ENCODE measurements around the gene ROM1. TPM values are rescaled to one million over a fixed set of nuclear protein-coding genes. Genes with fewer than 3 reads are reported as not detected.

The ROM1 gene
- total and polyA plus RNA-seq, 2 experiments from 2014 or later = 0.24 to 0.65 TPM

DNA sequence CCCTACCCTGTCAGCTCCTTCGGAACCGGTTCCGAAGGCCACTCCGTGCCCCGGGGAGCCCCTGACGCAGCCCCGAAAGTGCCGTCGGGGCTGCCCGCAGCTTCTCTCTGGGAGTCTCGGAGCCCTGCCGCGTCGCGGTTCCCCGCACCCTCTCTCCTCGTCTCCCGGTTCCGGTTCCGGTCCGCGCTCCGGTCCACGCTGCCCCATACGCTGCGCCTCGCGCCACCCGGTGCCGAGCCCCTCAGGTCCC lies 12.0 kb upstream of the ROM1 start:
- Mint-ChIP-seq H3K36me3 (ENCODE audit: low read depth) (peaks cover 55% of the 10 kb centered on the region), H3K9me3 (no peaks in the 10 kb centered on the region; the same call in 2 of the 3 replicates), H3K27ac (peak overlapping the region; percentile 27; the same call in 1 of the 2 replicates), H3K4me1 (peaks cover 49% of the 10 kb centered on the region), H3K4me3 (peak overlapping the region; percentile 91), H3K27me3 (ENCODE audit: insufficient read depth, low read depth, poor library complexity) (peaks cover 36% of the 10 kb centered on the region)
- no peak for ATAC-seq
- Histone ChIP-seq H3F3A (replicated peaks; ENCODE audit: low read depth) (peaks cover 28% of the 10 kb centered on the region), H3K4me1 (ENCODE audit: insufficient read depth) (peaks cover 20% of the 10 kb centered on the region; the same call in 1 of the 2 replicates), H3K4me2 (peak overlapping the region; percentile 88), H3K36me3 (ENCODE audit: insufficient read depth) (peaks cover 14% of the 10 kb centered on the region; the same call in 1 of the 2 replicates), H3K79me2 (replicated peaks; ENCODE audit: insufficient read depth) (peaks cover 23% of the 10 kb centered on the region), H3K4me3 (peak overlapping the region; percentile 96), H3K9me2 (ENCODE audit: insufficient read depth) (no peaks in the 10 kb centered on the region), H4K20me1 (replicated peaks; ENCODE audit: insufficient read depth) (peaks cover 22% of the 10 kb centered on the region), H2AFZ (peak overlapping the region; percentile 90; the same call in 1 of the 2 replicates), H3K27me3 (ENCODE audit: insufficient read depth) (peaks cover 43% of the 10 kb centered on the region), H3K27ac (ENCODE audit: low read depth) (peak overlapping the region; percentile 63; the same call in 1 of the 2 replicates)
- TF ChIP-seq EZH2phosphoT487 (IDR thresholded peaks at IDR 0.05; ENCODE audit: unreplicated experiment) = no peak
- TF ChIP-seq, protein P1, sequence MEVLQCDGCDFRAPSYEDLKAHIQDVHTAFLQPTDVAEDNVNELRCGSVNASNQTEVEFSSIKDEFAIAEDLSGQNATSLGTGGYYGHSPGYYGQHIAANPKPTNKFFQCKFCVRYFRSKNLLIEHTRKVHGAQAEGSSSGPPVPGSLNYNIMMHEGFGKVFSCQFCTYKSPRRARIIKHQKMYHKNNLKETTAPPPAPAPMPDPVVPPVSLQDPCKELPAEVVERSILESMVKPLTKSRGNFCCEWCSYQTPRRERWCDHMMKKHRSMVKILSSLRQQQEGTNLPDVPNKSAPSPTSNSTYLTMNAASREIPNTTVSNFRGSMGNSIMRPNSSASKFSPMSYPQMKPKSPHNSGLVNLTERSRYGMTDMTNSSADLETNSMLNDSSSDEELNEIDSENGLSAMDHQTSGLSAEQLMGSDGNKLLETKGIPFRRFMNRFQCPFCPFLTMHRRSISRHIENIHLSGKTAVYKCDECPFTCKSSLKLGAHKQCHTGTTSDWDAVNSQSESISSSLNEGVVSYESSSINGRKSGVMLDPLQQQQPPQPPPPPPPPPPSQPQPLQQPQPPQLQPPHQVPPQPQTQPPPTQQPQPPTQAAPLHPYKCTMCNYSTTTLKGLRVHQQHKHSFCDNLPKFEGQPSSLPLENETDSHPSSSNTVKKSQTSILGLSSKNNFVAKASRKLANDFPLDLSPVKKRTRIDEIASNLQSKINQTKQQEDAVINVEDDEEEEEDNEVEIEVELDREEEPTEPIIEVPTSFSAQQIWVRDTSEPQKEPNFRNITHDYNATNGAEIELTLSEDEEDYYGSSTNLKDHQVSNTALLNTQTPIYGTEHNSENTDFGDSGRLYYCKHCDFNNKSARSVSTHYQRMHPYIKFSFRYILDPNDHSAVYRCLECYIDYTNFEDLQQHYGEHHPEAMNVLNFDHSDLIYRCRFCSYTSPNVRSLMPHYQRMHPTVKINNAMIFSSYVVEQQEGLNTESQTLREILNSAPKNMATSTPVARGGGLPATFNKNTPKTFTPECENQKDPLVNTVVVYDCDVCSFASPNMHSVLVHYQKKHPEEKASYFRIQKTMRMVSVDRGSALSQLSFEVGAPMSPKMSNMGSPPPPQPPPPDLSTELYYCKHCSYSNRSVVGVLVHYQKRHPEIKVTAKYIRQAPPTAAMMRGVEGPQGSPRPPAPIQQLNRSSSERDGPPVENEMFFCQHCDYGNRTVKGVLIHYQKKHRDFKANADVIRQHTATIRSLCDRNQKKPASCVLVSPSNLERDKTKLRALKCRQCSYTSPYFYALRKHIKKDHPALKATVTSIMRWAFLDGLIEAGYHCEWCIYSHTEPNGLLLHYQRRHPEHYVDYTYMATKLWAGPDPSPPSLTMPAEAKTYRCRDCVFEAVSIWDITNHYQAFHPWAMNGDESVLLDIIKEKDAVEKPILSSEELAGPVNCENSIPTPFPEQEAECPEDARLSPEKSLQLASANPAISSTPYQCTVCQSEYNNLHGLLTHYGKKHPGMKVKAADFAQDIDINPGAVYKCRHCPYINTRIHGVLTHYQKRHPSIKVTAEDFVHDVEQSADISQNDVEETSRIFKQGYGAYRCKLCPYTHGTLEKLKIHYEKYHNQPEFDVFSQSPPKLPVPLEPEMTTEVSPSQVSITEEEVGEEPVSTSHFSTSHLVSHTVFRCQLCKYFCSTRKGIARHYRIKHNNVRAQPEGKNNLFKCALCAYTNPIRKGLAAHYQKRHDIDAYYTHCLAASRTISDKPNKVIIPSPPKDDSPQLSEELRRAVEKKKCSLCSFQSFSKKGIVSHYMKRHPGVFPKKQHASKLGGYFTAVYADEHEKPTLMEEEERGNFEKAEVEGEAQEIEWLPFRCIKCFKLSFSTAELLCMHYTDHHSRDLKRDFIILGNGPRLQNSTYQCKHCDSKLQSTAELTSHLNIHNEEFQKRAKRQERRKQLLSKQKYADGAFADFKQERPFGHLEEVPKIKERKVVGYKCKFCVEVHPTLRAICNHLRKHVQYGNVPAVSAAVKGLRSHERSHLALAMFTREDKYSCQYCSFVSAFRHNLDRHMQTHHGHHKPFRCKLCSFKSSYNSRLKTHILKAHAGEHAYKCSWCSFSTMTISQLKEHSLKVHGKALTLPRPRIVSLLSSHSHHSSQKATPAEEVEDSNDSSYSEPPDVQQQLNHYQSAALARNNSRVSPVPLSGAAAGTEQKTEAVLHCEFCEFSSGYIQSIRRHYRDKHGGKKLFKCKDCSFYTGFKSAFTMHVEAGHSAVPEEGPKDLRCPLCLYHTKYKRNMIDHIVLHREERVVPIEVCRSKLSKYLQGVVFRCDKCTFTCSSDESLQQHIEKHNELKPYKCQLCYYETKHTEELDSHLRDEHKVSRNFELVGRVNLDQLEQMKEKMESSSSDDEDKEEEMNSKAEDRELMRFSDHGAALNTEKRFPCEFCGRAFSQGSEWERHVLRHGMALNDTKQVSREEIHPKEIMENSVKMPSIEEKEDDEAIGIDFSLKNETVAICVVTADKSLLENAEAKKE (CRISPR knock-in tag; IDR thresholded peaks at IDR 0.05) = no peak
- TF ChIP-seq, protein P2, sequence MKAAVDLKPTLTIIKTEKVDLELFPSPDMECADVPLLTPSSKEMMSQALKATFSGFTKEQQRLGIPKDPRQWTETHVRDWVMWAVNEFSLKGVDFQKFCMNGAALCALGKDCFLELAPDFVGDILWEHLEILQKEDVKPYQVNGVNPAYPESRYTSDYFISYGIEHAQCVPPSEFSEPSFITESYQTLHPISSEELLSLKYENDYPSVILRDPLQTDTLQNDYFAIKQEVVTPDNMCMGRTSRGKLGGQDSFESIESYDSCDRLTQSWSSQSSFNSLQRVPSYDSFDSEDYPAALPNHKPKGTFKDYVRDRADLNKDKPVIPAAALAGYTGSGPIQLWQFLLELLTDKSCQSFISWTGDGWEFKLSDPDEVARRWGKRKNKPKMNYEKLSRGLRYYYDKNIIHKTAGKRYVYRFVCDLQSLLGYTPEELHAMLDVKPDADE (IDR thresholded peaks at IDR 0.05) = no peak
- no peak for DNase-seq (ENCODE audit: low spot score)

All from GM23338 (cell line).